GM12874 (cell line): ENCODE results near the gene CCDC102B.

Experiments used
- CTCF ChIP-seq: IDR thresholded peaks from 2 replicates; pipeline ENCODE4 v1.5.1; 2011; ENCODE audit warnings: low read depth, mild to moderate bottlenecking, control low read depth, low read length, moderate library complexity; ENCODE audit not compliant: insufficient read depth

The CCDC102B gene

GRCh38 chr18:68937029-68937599 is 139.2 kb downstream of the CCDC102B start:
- TF ChIP-seq CTCF = no peak

- TF ChIP-seq CTCF = no peak
Measured at GRCh38 chr18:68940039-68940438, 142.2 kb downstream of the CCDC102B start.

- TF ChIP-seq CTCF = no peak
Measured at GRCh38 chr18:68940754-68941153, 142.9 kb downstream of the CCDC102B start.

GRCh38 chr18:68942230-68942629 is 144.3 kb downstream of the CCDC102B start:
- TF ChIP-seq CTCF = no peak

GRCh38 chr18:68944330-68944729 is 146.4 kb downstream of the CCDC102B start:
- no peak for TF ChIP-seq CTCF

GRCh38 chr18:68944826-68945225 is 146.9 kb downstream of the CCDC102B start:
- TF ChIP-seq CTCF = no peak

GRCh38 chr18:68948622-68949021 is 150.7 kb downstream of the CCDC102B start:
- TF ChIP-seq CTCF = no peak
